Measurements from ENCODE around the gene RP9.

RP9 gene

GRCh38 chr7:33109005-33109757 is at the start of gene RP9:
TSS of gene RP9 (minus strand) at chr7:33109404. CDS start at chr7:33109372, 32 bp downstream.
- DNase-seq = peak; percentile 4

GRCh38 chr7:33157781-33158180 is 48.6 kb upstream of the RP9 start:
- DNase-seq = no peak

GRCh38 chr7:33157311-33157710 is 48.1 kb upstream of the RP9 start:
- no peak for DNase-seq

- no peak for DNase-seq
These were observed 47.2 kb upstream of the RP9 start for GRCh38 chr7:33156441-33156840.

GRCh38 chr7:33155811-33156210 is 46.6 kb upstream of the RP9 start:
- DNase-seq = no peak

- DNase-seq = no peak
These were observed 42.9 kb upstream of the RP9 start for GRCh38 chr7:33152087-33152486.

- DNase-seq = no peak
These were observed 36.0 kb upstream of the RP9 start for GRCh38 chr7:33145156-33145555.

GRCh38 chr7:33143996-33144718 is 35.0 kb upstream of the RP9 start:
- no peak for DNase-seq

- no peak for DNase-seq
These were observed 33.4 kb upstream of the RP9 start for GRCh38 chr7:33142585-33142984.

GRCh38 chr7:33137103-33137502 is 27.9 kb upstream of the RP9 start:
- DNase-seq = no peak

- no peak for DNase-seq
These were observed 21.0 kb upstream of the RP9 start for GRCh38 chr7:33130184-33130583.

- DNase-seq = no peak
These were observed 20.6 kb upstream of the RP9 start for GRCh38 chr7:33129806-33130153.

GRCh38 chr7:33128990-33129805 is 20.0 kb upstream of the RP9 start, which contains the start of gene BBS9:
TSS of gene BBS9 (plus strand) at chr7:33129564. CDS start at chr7:33146253, 16,689 bp downstream.
- DNase-seq = peak; percentile 81

GRCh38 chr7:33128631-33128989 is 19.4 kb upstream of the RP9 start:
- DNase-seq = no peak

GRCh38 chr7:33127085-33127484 is 17.9 kb upstream of the RP9 start:
- no peak for DNase-seq

GRCh38 chr7:33118383-33118782 is 9.2 kb upstream of the RP9 start:
- DNase-seq = no peak

GRCh38 chr7:33114976-33115375 is 5.8 kb upstream of the RP9 start:
- DNase-seq = no peak

GRCh38 chr7:33111614-33112013 is 2.4 kb upstream of the RP9 start:
- DNase-seq = no peak

GRCh38 chr7:33109758-33110238 is 594 bp upstream of the RP9 start:
- no peak for DNase-seq

- DNase-seq = no peak
These were observed 625 bp downstream of the RP9 start for GRCh38 chr7:33108554-33109004.

GRCh38 chr7:33107136-33108066 is 1.8 kb downstream of the RP9 start:
- no peak for DNase-seq

- no peak for DNase-seq
These were observed 7.3 kb downstream of the RP9 start for GRCh38 chr7:33101906-33102305.
